Right cardiac atrium (tissue), 5 donors: ENCODE data around the gene DISP2. TPM values are rescaled to one million over a fixed set of nuclear protein-coding genes. Genes with fewer than 3 reads are reported as not detected.

Experiments
- ATAC-seq, 2 donors: fragments of 200-7000 bp; cut with Tn5 transposase; one replicate each; pipeline versions ENCODE4 v1.8.0 to v1.9.1; 2020; ENCODE audit warnings: moderate library complexity in 2 of 2, mild to moderate bottlenecking in 1 of 2
- DNase-seq, 3 donors: peaks; one replicate each; pipeline ENCODE4 v3.0.0-alpha.2; 2020
- H3K27ac ChIP-seq: one replicate; pipeline ENCODE4 v1.5.1; 2013; ENCODE audit warnings: mild to moderate bottlenecking, low read length, control low read depth, moderate library complexity
- H3K27me3 ChIP-seq: one replicate; pipeline ENCODE4 v1.6.1; 2013; ENCODE audit not compliant: control insufficient read depth, insufficient read depth
- H3K4me1 ChIP-seq: one replicate; pipeline ENCODE4 v1.6.1; 2013; ENCODE audit warnings: low read length; ENCODE audit not compliant: control insufficient read depth, insufficient read depth
- H3K4me3 ChIP-seq: one replicate; pipeline ENCODE4 v1.5.1; 2013; ENCODE audit warnings: low read length, control low read depth
- H3K9me3 ChIP-seq: one replicate; pipeline ENCODE4 v1.6.1; 2013; ENCODE audit warnings: low read length; ENCODE audit not compliant: control insufficient read depth
- WGBS: extraction: QIAGEN DNeasy Blood & Tissue Kit; methylation state at CpG from one replicate; pipeline ENCODE4 v1.1.7; 2013; 5-methylcytosine and 5-hydroxymethylcytosine counted together
- intact Hi-C, 4 donors: fragments of 100-400 bp; cut with DNase I; formaldehyde crosslinking; loops; one replicate each; pipeline versions ENCODE4 v1.11.0 to v1.14.0; 2022 to 2023
- long read RNA-seq, 4 donors: library from polyadenylated mRNA; unstranded; transcript quantifications; one replicate each; pipeline ENCODE4 v2.0.0, GENCODE V29; 2020 to 2021
- polyA plus RNA-seq: library from polyadenylated mRNA; stranded (reverse); fragments of 200-250 nt; gene quantifications from one replicate; pipeline ENCODE4 v1.2.3, GENCODE V29; 2013
- total RNA-seq, 4 donors: library from RNA; stranded (reverse); fragmentation: NEBNext Ultra II Directional; extraction: Animal tissue kit (Norgen Biotek cat#: 25700); gene quantifications; one replicate each; pipeline ENCODE4 v1.2.1, GENCODE V29; 2021
- donor health status: healthy with polysubstance abuse.
- donor health status: DM: no; HTN: yes; CAD: no.
- donor health status: DM: no; HTN: no; CAD: no.
- donor health status: DM: no; HTN: yes; CAD: no; lungs with severe emphysema.
- donor health status: DM: yes; HTN: yes; CAD: no.

The DISP2 gene
- 1 to 10 TPM in 2 of 4 donors, under 1 TPM in 2; 0.85 to 4.6 (median 0.97) TPM for total RNA-seq
- 2.4 TPM for polyA plus RNA-seq
- long read RNA-seq, donor 1, full-length matches to known transcripts: 1 of 6 reads
- long read RNA-seq, donor 1, partial matches to known transcripts: 0 of 6 reads
- long read RNA-seq, donor 1, other reads (novel, unspliced or antisense): 5 of 6 reads
- long read RNA-seq, donor 2, full-length matches to known transcripts: 1 of 10 reads
- long read RNA-seq, donor 2, partial matches to known transcripts: 0 of 10 reads
- long read RNA-seq, donor 2, other reads (novel, unspliced or antisense): 9 of 10 reads
- long read RNA-seq, donor 3: 0 reads
- long read RNA-seq, donor 4, partial matches to known transcripts: 0 of 3 reads
- long read RNA-seq, donor 4, other reads (novel, unspliced or antisense): 3 of 3 reads

GRCh38 chr15:40357723-40358470, at the start of gene DISP2:
DISP2 (plus strand) TSS chr15:40358219; CDS start chr15:40358322, 103 bp downstream.
- ATAC-seq (peak; percentile 90), DNase-seq (peak; percentile 89 to 96 (median 96))
- Histone ChIP-seq H3K9me3 (no peaks in the 10 kb centered on the region), H3K4me3 (peak within 1 kb of the TSS; percentile 53), H3K27me3 (no peaks in the 10 kb centered on the region), H3K27ac (peak within 1 kb of the TSS; percentile 4), H3K4me1 (no peaks in the 10 kb centered on the region)
- 3% methylated on average over 81 of the region's 82 CpGs for WGBS
- intact Hi-C loops: loop anchor here in 1 of 4 donors (5.0 kb wide), 1 partner anchor 36 kb away; the partner anchor contains the start of gene INAFM2

- no peak for DNase-seq
- no peak overlapping the region for H3K27ac ChIP-seq
- no peaks in the 10 kb centered on the region for H3K27me3 ChIP-seq
- H3K4me1 ChIP-seq: no peaks in the 10 kb centered on the region
- H3K9me3 ChIP-seq: no peaks in the 10 kb centered on the region
- no peak overlapping the region for H3K4me3 ChIP-seq
- WGBS: 66% methylated on average over 8 of the region's 8 CpGs
- ATAC-seq: no peak
- intact Hi-C loops: no loop called here
Measured at GRCh38 chr15:40309344-40309862, 48.6 kb upstream of the DISP2 start.

- ATAC-seq (peak; percentile 70), DNase-seq (peak; percentile 61 to 87 (median 82))
- Histone ChIP-seq H3K27me3 (no peaks in the 10 kb centered on the region), H3K4me1 (no peaks in the 10 kb centered on the region), H3K4me3 (no peak overlapping the region), H3K9me3 (no peaks in the 10 kb centered on the region), H3K27ac (no peak overlapping the region)
- intact Hi-C loops: loop anchor here in 3 of 4 donors (2.0 to 5.0 kb wide), 2 partner anchors 31 to 33 kb away; no protein-coding TSS in a partner anchor
- 13% methylated on average over 4 of the region's 4 CpGs for WGBS
Measured at GRCh38 chr15:40310001-40310959, 47.7 kb upstream of the DISP2 start.

GRCh38 chr15:40310993-40311392, 47.0 kb upstream of the DISP2 start:
- intact Hi-C loops: loop anchor here in 3 of 4 donors (2.0 to 5.0 kb wide), 2 partner anchors 32 to 34 kb away; no protein-coding TSS in a partner anchor
- H3K27ac ChIP-seq: no peak overlapping the region
- no peak for DNase-seq
- H3K4me1 ChIP-seq: no peaks in the 10 kb centered on the region
- no peaks in the 10 kb centered on the region for H3K27me3 ChIP-seq
- 61% methylated on average over 3 of the region's 3 CpGs for WGBS
- no peak for ATAC-seq
- H3K9me3 ChIP-seq: no peaks in the 10 kb centered on the region
- no peak overlapping the region for H3K4me3 ChIP-seq

- DNase-seq (no peak), ATAC-seq (no peak)
- H3K27me3 ChIP-seq: no peaks in the 10 kb centered on the region
- H3K9me3 ChIP-seq: no peaks in the 10 kb centered on the region
- H3K4me3 ChIP-seq: no peak overlapping the region
- intact Hi-C loops: loop anchor here in 1 of 4 donors (5.0 kb wide), 1 partner anchor 35 kb away; no protein-coding TSS in a partner anchor
- no peaks in the 10 kb centered on the region for H3K4me1 ChIP-seq
- WGBS: 86% methylated on average over 10 of the region's 10 CpGs
- H3K27ac ChIP-seq: no peak overlapping the region
Measured at GRCh38 chr15:40312370-40313158, 45.5 kb upstream of the DISP2 start.

GRCh38 chr15:40313531-40314398, 44.3 kb upstream of the DISP2 start:
- peak; percentile 51 to 65 for ATAC-seq
- Histone ChIP-seq H3K27ac (peak overlapping the region; percentile 23), H3K27me3 (no peaks in the 10 kb centered on the region), H3K4me3 (no peak overlapping the region), H3K9me3 (no peaks in the 10 kb centered on the region), H3K4me1 (no peaks in the 10 kb centered on the region)
- WGBS: 35% methylated on average over 10 of the region's 10 CpGs
- intact Hi-C loops: loop anchor here in 1 of 4 donors (5.0 kb wide), 1 partner anchor 36 kb away; no protein-coding TSS in a partner anchor
- peak in 2 of 3 donors; percentile 52 to 81 for DNase-seq

GRCh38 chr15:40314723-40315276, 43.2 kb upstream of the DISP2 start:
- H3K4me3 ChIP-seq: no peak overlapping the region
- H3K27ac ChIP-seq: no peak overlapping the region
- intact Hi-C loops: loop anchor here in 1 of 4 donors (5.0 kb wide), 1 partner anchor 37 kb away; no protein-coding TSS in a partner anchor
- no peaks in the 10 kb centered on the region for H3K27me3 ChIP-seq
- no peak for ATAC-seq
- no peak for DNase-seq
- H3K4me1 ChIP-seq: no peaks in the 10 kb centered on the region
- H3K9me3 ChIP-seq: no peaks in the 10 kb centered on the region
- 70% methylated on average over 4 of the region's 4 CpGs for WGBS

GRCh38 chr15:40316931-40317330, 41.1 kb upstream of the DISP2 start:
- no peak overlapping the region for H3K27ac ChIP-seq
- H3K4me3 ChIP-seq: no peak overlapping the region
- intact Hi-C loops: no loop called here
- ATAC-seq (no peak), DNase-seq (no peak)
- no peaks in the 10 kb centered on the region for H3K27me3 ChIP-seq
- no peaks in the 10 kb centered on the region for H3K9me3 ChIP-seq
- no peaks in the 10 kb centered on the region for H3K4me1 ChIP-seq
- WGBS: 79% methylated on average over 3 of the region's 3 CpGs

GRCh38 chr15:40317580-40317979, 40.4 kb upstream of the DISP2 start:
- H3K4me1 ChIP-seq: no peaks in the 10 kb centered on the region
- DNase-seq: no peak
- intact Hi-C loops: no loop called here
- no peak overlapping the region for H3K4me3 ChIP-seq
- no peak for ATAC-seq
- H3K27ac ChIP-seq: no peak overlapping the region
- no peaks in the 10 kb centered on the region for H3K9me3 ChIP-seq
- no peaks in the 10 kb centered on the region for H3K27me3 ChIP-seq
- 75% methylated on average over 4 of the region's 4 CpGs for WGBS
